MCF 10A (cell line): ENCODE results near the gene HTR3E. TPM values are rescaled to one million over a fixed set of nuclear protein-coding genes. Genes with fewer than 3 reads are reported as not detected.
"Not testable (repeated sequence)": the region's sequence is repeated elsewhere in the genome, so short reads cannot be mapped to it uniquely, and the experiment has no call there.

Experiments used
- BruUV-seq: library from RNA; stranded (reverse); fragments of 400-500 nt; replicated peaks from 2 replicates; lab custom pipeline; 2021; lab: Mats Ljungman, UMichigan
- CTCF ChIA-PET: fragments of 300-600 bp; sonication (Branson Sonifier 250); formaldehyde crosslinking; extraction: SDS; loops from one replicate; lab custom pipeline; 2021; ENCODE audit warnings: antibody characterized with exemption, inconsistent platforms; lab: Yijun Ruan, JAX
- POLR2A ChIA-PET: fragments of 300-600, 350-650 bp; sonication (Branson Sonifier 250); formaldehyde crosslinking; extraction: SDS; loops from one replicate; lab custom pipeline; 2020; ENCODE audit warnings: antibody characterized with exemption, inconsistent platforms; lab: Yijun Ruan, JAX
- DNase-seq: peaks from one replicate; pipeline ENCODE4 v3.0.0-alpha.2; 2018; ENCODE audit not compliant: unreplicated experiment
- H3K27ac Mint-ChIP-seq: one replicate; pipeline ENCODE4 v1.8.0; 2022; ENCODE audit warnings: mild to moderate bottlenecking, low read depth, mixed read lengths; ENCODE audit not compliant: unreplicated experiment
- H3K27me3 Mint-ChIP-seq: one replicate; pipeline ENCODE4 v1.8.0; 2022; ENCODE audit warnings: mixed read lengths; ENCODE audit not compliant: insufficient read depth, unreplicated experiment
- H3K36me3 Mint-ChIP-seq: one replicate; pipeline ENCODE4 v1.8.0; 2022; ENCODE audit warnings: mild to moderate bottlenecking, moderate library complexity, mixed read lengths; ENCODE audit not compliant: insufficient read depth, unreplicated experiment
- H3K4me1 Mint-ChIP-seq: one replicate; pipeline ENCODE4 v1.8.0; 2022; ENCODE audit warnings: mixed read lengths; ENCODE audit not compliant: insufficient read depth, unreplicated experiment
- H3K4me3 Mint-ChIP-seq: one replicate; pipeline ENCODE4 v1.8.0; 2022; ENCODE audit warnings: mild to moderate bottlenecking, moderate library complexity, mixed read lengths; ENCODE audit not compliant: unreplicated experiment
- H3K9me3 Mint-ChIP-seq: one replicate; pipeline ENCODE4 v1.8.0; 2022; ENCODE audit warnings: mixed read lengths; ENCODE audit not compliant: unreplicated experiment
- intact Hi-C: fragments of 100-400 bp; cut with micrococcal nuclease; formaldehyde crosslinking; loops from 2 replicates; pipeline ENCODE4 v1.14.1; 2022
- total RNA-seq: library from RNA; stranded (reverse); gene quantifications from 2 replicates; pipeline ENCODE4 v1.2.3, GENCODE V29; 2022
- TF ChIP-seq, protein P1 (sequence below): fragments of 200-600 bp; IDR thresholded peaks from one replicate; pipeline ENCODE4 v1.8.0; 2022; ENCODE audit warnings: antibody characterized with exemption, mild to moderate bottlenecking; ENCODE audit not compliant: unreplicated experiment

The HTR3E gene
- total RNA-seq, 1 experiment from 2014 or later, result not detected

DNA sequence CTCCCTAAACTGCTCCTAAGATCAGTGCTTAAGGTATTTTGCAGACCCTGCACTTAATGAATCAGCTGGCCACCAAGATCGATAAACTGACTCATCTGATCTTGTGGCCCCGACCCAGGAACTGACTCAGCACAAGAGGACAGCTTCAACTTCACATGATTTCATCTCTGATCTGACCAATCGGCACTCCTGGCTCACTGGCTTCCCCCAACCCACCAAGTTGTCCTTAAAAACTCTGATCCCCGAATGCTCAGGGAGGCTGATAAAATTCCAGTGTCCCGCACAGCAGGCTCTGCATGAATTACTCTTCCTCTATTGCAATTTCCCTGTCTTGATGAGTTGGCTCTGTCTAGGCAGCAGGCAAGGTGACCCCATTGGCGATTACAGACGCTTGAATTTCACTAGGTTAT, 13.5 kb downstream of the HTR3E start:
- Mint-ChIP-seq H3K27ac (no peak overlapping the region), H3K9me3 (no peaks in the 10 kb centered on the region)
- CTCF ChIA-PET, result interaction anchor here (0.7 kb wide), 1 partner anchor 214 kb away, joined by 3 read pairs; no protein-coding TSS in a partner anchor

GRCh38 chr3:184116017-184116416, 19.2 kb downstream of the HTR3E start:
- Mint-ChIP-seq H3K27ac (no peak overlapping the region), H3K4me1 (no peaks in the 10 kb centered on the region), H3K4me3 (no peak overlapping the region), H3K27me3 (peaks cover 22% of the 10 kb centered on the region), H3K9me3 (no peaks in the 10 kb centered on the region), H3K36me3 (no peaks in the 10 kb centered on the region)
- intact Hi-C loops, result loop anchor here (2.0 kb wide), 1 partner anchor 219 kb away; no protein-coding TSS in a partner anchor
- ChIA-PET POLR2A (interaction anchor here (1.4 kb wide), 1 partner anchor 19 kb away, joined by 3 read pairs; no protein-coding TSS in a partner anchor), CTCF (no interaction called here)
- no TSS peak for BruUV-seq
- DNase-seq, result no peak
- TF ChIP-seq, protein P1, sequence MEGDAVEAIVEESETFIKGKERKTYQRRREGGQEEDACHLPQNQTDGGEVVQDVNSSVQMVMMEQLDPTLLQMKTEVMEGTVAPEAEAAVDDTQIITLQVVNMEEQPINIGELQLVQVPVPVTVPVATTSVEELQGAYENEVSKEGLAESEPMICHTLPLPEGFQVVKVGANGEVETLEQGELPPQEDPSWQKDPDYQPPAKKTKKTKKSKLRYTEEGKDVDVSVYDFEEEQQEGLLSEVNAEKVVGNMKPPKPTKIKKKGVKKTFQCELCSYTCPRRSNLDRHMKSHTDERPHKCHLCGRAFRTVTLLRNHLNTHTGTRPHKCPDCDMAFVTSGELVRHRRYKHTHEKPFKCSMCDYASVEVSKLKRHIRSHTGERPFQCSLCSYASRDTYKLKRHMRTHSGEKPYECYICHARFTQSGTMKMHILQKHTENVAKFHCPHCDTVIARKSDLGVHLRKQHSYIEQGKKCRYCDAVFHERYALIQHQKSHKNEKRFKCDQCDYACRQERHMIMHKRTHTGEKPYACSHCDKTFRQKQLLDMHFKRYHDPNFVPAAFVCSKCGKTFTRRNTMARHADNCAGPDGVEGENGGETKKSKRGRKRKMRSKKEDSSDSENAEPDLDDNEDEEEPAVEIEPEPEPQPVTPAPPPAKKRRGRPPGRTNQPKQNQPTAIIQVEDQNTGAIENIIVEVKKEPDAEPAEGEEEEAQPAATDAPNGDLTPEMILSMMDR, result no peak

More for the DNA sequence above, 13.5 kb downstream of the HTR3E start:
- Mint-ChIP-seq H3K36me3 (no peaks in the 10 kb centered on the region), H3K4me3 (no peak overlapping the region), H3K27me3 (no peaks in the 10 kb centered on the region), H3K4me1 (peaks cover 6% of the 10 kb centered on the region)
- peak; percentile 35 for DNase-seq
- intact Hi-C loops, result no loop called here
- TF ChIP-seq, protein P1, result no peak
- POLR2A ChIA-PET, result interaction anchor here (0.7 kb wide), 2 partner anchors 9 to 25 kb away, joined by 3 read pairs; partner anchors contain the start of gene EIF2B5
- no TSS peak for BruUV-seq

DNA sequence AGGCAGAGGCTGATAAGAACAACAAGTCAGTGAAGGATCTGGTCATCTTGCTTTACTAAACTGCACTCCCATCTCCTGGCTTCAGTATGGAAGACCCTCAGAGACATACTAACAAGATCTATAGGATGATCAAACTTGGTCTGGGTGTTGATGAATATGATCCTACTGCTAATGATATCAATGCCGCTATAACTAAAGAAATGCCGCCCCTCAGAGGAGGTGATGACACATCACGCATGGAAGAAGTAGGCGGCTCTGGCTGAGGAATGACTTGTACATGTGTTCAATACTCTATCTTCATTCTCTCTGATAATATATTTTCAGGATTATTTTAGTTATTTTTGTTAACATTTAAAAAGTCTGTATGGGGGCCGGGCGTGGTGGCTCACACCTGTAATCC, 20.8 kb downstream of the HTR3E start:
- Mint-ChIP-seq H3K27ac (no peak overlapping the region), H3K4me3 (no peak overlapping the region), H3K4me1 (no peaks in the 10 kb centered on the region), H3K27me3 (peaks cover 22% of the 10 kb centered on the region), H3K36me3 (no peaks in the 10 kb centered on the region), H3K9me3 (no peaks in the 10 kb centered on the region)
- DNase-seq, result peak; percentile 13
- ChIA-PET CTCF (interaction anchor here (0.9 kb wide), 1 partner anchor 221 kb away, joined by 3 read pairs; no protein-coding TSS in a partner anchor), POLR2A (no interaction called here)
- intact Hi-C loops, result loop anchor here (2.0 kb wide), 1 partner anchor 221 kb away; no protein-coding TSS in a partner anchor
- TF ChIP-seq, protein P1, result no peak
- BruUV-seq, result no TSS peak

DNA sequence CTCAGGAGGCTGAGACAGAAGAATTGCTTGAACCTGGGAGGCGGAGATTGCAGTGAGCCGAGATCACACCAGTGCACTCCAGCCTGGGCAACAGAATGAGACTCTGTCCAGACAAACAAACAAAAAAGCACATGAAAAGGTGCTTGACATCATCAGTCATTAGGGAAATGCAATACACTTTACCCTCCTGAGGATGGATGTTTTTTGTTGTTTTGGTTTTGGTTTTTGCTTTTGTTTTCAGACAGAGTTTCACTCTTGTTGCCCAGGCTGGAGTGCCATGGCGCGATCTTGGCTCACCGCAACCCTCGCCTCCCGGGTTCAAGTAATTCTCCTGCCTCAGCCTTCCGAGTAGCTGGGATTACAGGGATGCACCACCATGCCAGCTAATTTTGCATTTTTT, 24.2 kb downstream of the HTR3E start:
- H3K4me1 Mint-ChIP-seq, DNase-seq, H3K9me3 Mint-ChIP-seq, BruUV-seq, H3K36me3 Mint-ChIP-seq, intact Hi-C loops, H3K4me3 Mint-ChIP-seq, H3K27ac Mint-ChIP-seq, POLR2A ChIA-PET: not testable (repeated sequence)
- peaks cover 17% of the 10 kb centered on the region for H3K27me3 Mint-ChIP-seq
- CTCF ChIA-PET, result interaction anchor here (0.9 kb wide), 1 partner anchor 76 kb away, joined by 3 read pairs; no protein-coding TSS in a partner anchor
